H1 (cell line): Measurements from ENCODE around the gene DIAPH2. TPM values are rescaled to one million over a fixed set of nuclear protein-coding genes. Genes with fewer than 3 reads are reported as not detected.

Experiments
- CTCF ChIA-PET: fragments of 300-600 bp; sonication (Branson Sonifier 250); formaldehyde crosslinking; loops from one replicate; lab custom pipeline; 2021; ENCODE audit not compliant: partially characterized antibody; lab: Charles Lee
- POLR2A ChIA-PET: fragments of 300-600 bp; sonication (Branson Sonifier 250); formaldehyde crosslinking; loops from one replicate; lab custom pipeline; 2021; ENCODE audit warnings: inconsistent platforms; ENCODE audit not compliant: partially characterized antibody; lab: Charles Lee
- DNase-seq, 2 experiments: peaks; one replicate each; pipeline versions ENCODE4 v3.0.0 to v3.0.0-alpha.2; 2010 to 2022; ENCODE audit warnings: low spot score in 2 of 2, low read depth in 1 of 2, mixed read lengths in 1 of 2
- FAIRE-seq: peaks from 2 replicates; lab custom pipeline; 2011; peaks lifted over from hg19 to GRCh38; lab: Jason Lieb, UNC
- H2AFZ ChIP-seq: 2 replicates; pipeline ENCODE4 v1.8.1; 2012; ENCODE audit warnings: low read length, inconsistent platforms
- H2AK5ac ChIP-seq: 2 replicates; pipeline ENCODE4 v1.6.1; 2013; ENCODE audit warnings: low read depth, low read length
- H2BK120ac ChIP-seq: replicated peaks from 2 replicates; pipeline ENCODE3; 2013; ENCODE audit warnings: low read depth, low read length, inconsistent platforms
- H2BK12ac ChIP-seq: 2 replicates; pipeline ENCODE4 v1.6.1; 2013; ENCODE audit warnings: low read depth, low read length
- H2BK15ac ChIP-seq: 2 replicates; pipeline ENCODE4 v1.6.1; 2013; ENCODE audit warnings: low read length
- H2BK20ac ChIP-seq: 2 replicates; pipeline ENCODE4 v1.6.1; 2013; ENCODE audit warnings: low read length
- H2BK5ac ChIP-seq: 2 replicates; pipeline ENCODE4 v1.6.1; 2013; ENCODE audit warnings: low read depth, low read length
- H3K14ac ChIP-seq: 2 replicates; pipeline ENCODE4 v1.6.1; 2013; ENCODE audit warnings: inconsistent platforms; ENCODE audit not compliant: insufficient read length
- H3K18ac ChIP-seq: 2 replicates; pipeline ENCODE4 v1.6.1; 2013; ENCODE audit warnings: low read length; ENCODE audit errors: extremely low read depth
- H3K23ac ChIP-seq: 2 replicates; pipeline ENCODE4 v1.6.1; 2013; ENCODE audit warnings: inconsistent platforms; ENCODE audit not compliant: insufficient read length
- H3K23me2 ChIP-seq: 2 replicates; pipeline ENCODE4 v1.6.1; 2013; ENCODE audit warnings: low read depth, low read length
- H3K27ac ChIP-seq: 2 replicates; pipeline ENCODE4 v1.6.1; 2011; ENCODE audit warnings: low read depth, low read length, inconsistent platforms
- H3K27me3 ChIP-seq, 4 experiments: replicated peaks in 1 of 4; 1 replicate in 1 of 4; 2 replicates in 3 of 4; pipeline versions ENCODE4 v1.6.1 to v1.8.1; 2011 to 2013; ENCODE audit warnings: low read length in 3 of 4, mild to moderate bottlenecking in 3 of 4, inconsistent platforms in 2 of 4, mixed read lengths in 2 of 4, moderate library complexity in 1 of 4; ENCODE audit not compliant: control insufficient read depth in 3 of 4, insufficient read depth in 3 of 4; ENCODE audit errors: extremely low read depth in 1 of 4
- H3K36me3 ChIP-seq, 4 experiments: 2 replicates each; pipeline versions ENCODE4 v1.6.1 to v1.8.1; 2011 to 2013; ENCODE audit warnings: mild to moderate bottlenecking in 4 of 4, low read length in 3 of 4, moderate library complexity in 2 of 4, control low read depth in 1 of 4, inconsistent platforms in 1 of 4; ENCODE audit not compliant: insufficient read depth in 4 of 4, control insufficient read depth in 2 of 4
- H3K4ac ChIP-seq: replicated peaks from 2 replicates; pipeline ENCODE3; 2013; ENCODE audit warnings: low read length, low read depth, mixed read lengths, inconsistent platforms; ENCODE audit not compliant: insufficient read length
- H3K4me1 ChIP-seq, 4 experiments: replicated peaks in 1 of 4; 1 replicate in 1 of 4; 2 replicates in 3 of 4; pipeline versions ENCODE4 v1.6.1 to v1.8.1; 2011 to 2013; ENCODE audit warnings: low read length in 3 of 4, inconsistent platforms in 2 of 4, mixed read lengths in 1 of 4; ENCODE audit not compliant: insufficient read depth in 4 of 4, control insufficient read depth in 3 of 4
- H3K4me2 ChIP-seq, 2 experiments: 2 replicates each; pipeline versions ENCODE4 v1.6.1 to v1.8.1; 2011 to 2013; ENCODE audit warnings: low read depth in 2 of 2, low read length in 2 of 2, control low read depth in 1 of 2, inconsistent platforms in 1 of 2, mild to moderate bottlenecking in 1 of 2; ENCODE audit not compliant: insufficient read depth in 1 of 2
- H3K4me3 ChIP-seq, 4 experiments: fragments of 200-600, 300-600 bp in 1 of 4; sonication (generic), shearing (Covaris generic), sonication (Bioruptor Twin) in 1 of 4; 2 replicates each; pipeline versions ENCODE4 v1.5.1 to v1.8.1; 2011 to 2016; ENCODE audit warnings: low read length in 4 of 4, low read depth in 3 of 4, control low read depth in 2 of 4, inconsistent platforms in 2 of 4, mild to moderate bottlenecking in 2 of 4, mixed read lengths in 1 of 4, moderate library complexity in 1 of 4; ENCODE audit not compliant: insufficient read depth in 2 of 4; ENCODE audit errors: extremely low read depth in 1 of 4
- H3K56ac ChIP-seq: replicated peaks from 2 replicates; pipeline ENCODE3; 2013; ENCODE audit warnings: low read depth, mild to moderate bottlenecking, mixed read lengths, low read length, inconsistent platforms; ENCODE audit not compliant: insufficient read length
- H3K79me1 ChIP-seq: 2 replicates; pipeline ENCODE4 v1.6.1; 2013; ENCODE audit warnings: low read depth, low read length, control low read depth
- H3K79me2 ChIP-seq, 2 experiments: 2 replicates each; pipeline versions ENCODE4 v1.6.1 to v1.8.1; 2012 to 2013; ENCODE audit warnings: low read length in 2 of 2, mild to moderate bottlenecking in 2 of 2, inconsistent platforms in 1 of 2; ENCODE audit not compliant: insufficient read depth in 2 of 2, control insufficient read depth in 1 of 2
- H3K9ac ChIP-seq, 4 experiments: replicated peaks in 1 of 4; 1 replicate in 1 of 4; 2 replicates in 3 of 4; pipeline versions ENCODE4 v1.6.1 to v1.8.1; 2011 to 2013; ENCODE audit warnings: low read depth in 3 of 4, low read length in 3 of 4, control low read depth in 2 of 4, mild to moderate bottlenecking in 2 of 4, moderate library complexity in 2 of 4, inconsistent platforms in 1 of 4; ENCODE audit errors: extremely low read depth in 1 of 4
- H3K9me3 ChIP-seq, 2 experiments: 2 replicates each; pipeline versions ENCODE4 v1.6.1 to v1.8.1; 2012 to 2013; ENCODE audit warnings: mild to moderate bottlenecking in 2 of 2, moderate library complexity in 2 of 2, control low read depth in 1 of 2, inconsistent platforms in 1 of 2, low read depth in 1 of 2, low read length in 1 of 2, mixed read lengths in 1 of 2; ENCODE audit not compliant: insufficient read depth in 2 of 2
- H4K20me1 ChIP-seq, 2 experiments: replicated peaks in 1 of 2; 2 replicates each; pipeline versions ENCODE3 to v1.8.1; 2011 to 2013; ENCODE audit warnings: inconsistent platforms in 2 of 2, low read length in 2 of 2, mild to moderate bottlenecking in 1 of 2; ENCODE audit not compliant: insufficient read depth in 2 of 2, control insufficient read depth in 1 of 2
- H4K5ac ChIP-seq: 2 replicates; pipeline ENCODE4 v1.6.1; 2013; ENCODE audit warnings: low read length, low read depth, mixed read lengths, inconsistent platforms; ENCODE audit not compliant: insufficient read length
- H4K8ac ChIP-seq: 2 replicates; pipeline ENCODE4 v1.8.0; 2013; ENCODE audit warnings: mild to moderate bottlenecking, moderate library complexity, low read length, inconsistent platforms; ENCODE audit not compliant: insufficient read depth; ENCODE audit errors: extremely low read depth
- H4K91ac ChIP-seq: replicated peaks from 2 replicates; pipeline ENCODE3; 2013; ENCODE audit warnings: low read length, mixed read lengths, inconsistent platforms; ENCODE audit not compliant: insufficient read length
- ASH2L ChIP-seq: fragments of 200-600, 300-600 bp; sonication (generic); IDR thresholded peaks from one replicate; pipeline ENCODE4 v1.7.1; 2017; ENCODE audit warnings: low read length
- RAD21 ChIP-seq, 2 experiments: IDR thresholded peaks in 1 of 2; conservative IDR thresholded peaks in 1 of 2; 2 replicates each; pipeline ENCODE4 v1.6.1; 2011; ENCODE audit warnings: low read depth in 2 of 2, low read length in 2 of 2, improper control_type of control experiment in 1 of 2, inconsistent platforms in 1 of 2, mild to moderate bottlenecking in 1 of 2, moderate library complexity in 1 of 2
- WGBS, 2 experiments: shearing (Covaris generic) in 1 of 2; methylation state at CpG; one replicate each; pipeline versions ENCODE4 v1.1.6 to v1.1.7; 2013 to 2015; ENCODE audit warnings: low lambda C conversion rate in 2 of 2, mixed read lengths in 2 of 2, inconsistent platforms in 1 of 2, low coverage in 1 of 2, missing lambda C conversion rate in 1 of 2; ENCODE audit not compliant: insufficient replicate concordance in 2 of 2, insufficient coverage in 1 of 2, insufficient read length in 1 of 2; ENCODE audit errors: extremely low coverage in 1 of 2, missing lambda C conversion rate in 1 of 2; 5-methylcytosine and 5-hydroxymethylcytosine counted together
- polyA plus RNA-seq, 7 experiments: library from polyadenylated mRNA; depleted of rRNA in 3 of 7; stranded (reverse) in 5 of 7; unstranded in 2 of 7; fragments of >200 nt in 5 of 7; fragments of 200-250 nt in 2 of 7; gene quantifications; 1 replicate in 5 of 7; 2 replicates in 1 of 7; 4 replicates in 1 of 7; pipeline versions ENCODE4 v1.2.1 to v1.2.3, GENCODE V29; 2011 to 2013; ENCODE audit warnings: missing spikeins in 2 of 7, mixed read lengths in 2 of 7
- total RNA-seq: library from RNA; stranded (reverse); fragmentation: NEBNext Ultra II Directional; extraction: Animal tissue kit (Norgen Biotek cat#: 25700); gene quantifications from 2 replicates; pipeline ENCODE4 v1.2.1, GENCODE V29; 2021

The DIAPH2 gene
- total and polyA plus RNA-seq, 2 of the 8 experiments (the other 6 are each of a cell fraction or from before 2014, with no cell fraction given) = 4.4 to 24.3 TPM

- Histone ChIP-seq H3K79me1 (no peaks in the 10 kb centered on the region), H2AFZ (0 out of 2 replicates have a peak overlapping the region, but pooled peaks have one; percentile 3), H2BK15ac (no peak overlapping the region), H3K14ac (no peak overlapping the region), H3K9me3 (no peaks in the 10 kb centered on the region), H4K91ac (no peak overlapping the region), H3K79me2 (no peaks in the 10 kb centered on the region), H3K23me2 (no peaks in the 10 kb centered on the region), H3K4me1 (peaks cover 2 to 5% (median 4%) of the 10 kb centered on the region in 4 experiments; a peak in 5 of 7 replicates), H2BK12ac (no peak overlapping the region), H3K27ac (no peak overlapping the region), H4K20me1 (no peaks in the 10 kb centered on the region), H3K36me3 (no peaks in the 10 kb centered on the region), H3K18ac (no peak overlapping the region), H3K4ac (no peak overlapping the region), H2AK5ac (no peak overlapping the region), H2BK5ac (no peak overlapping the region), H2BK20ac (no peak overlapping the region), H4K8ac (no peak overlapping the region), H3K4me3 (no peak overlapping the region), H3K23ac (no peak overlapping the region), H3K4me2 (peak overlapping the region; percentile 11 to 17; a peak in 2 of 4 replicates), H4K5ac (no peak overlapping the region), H3K27me3 (no peaks in the 10 kb centered on the region), H3K9ac (no peak overlapping the region), H2BK120ac (no peak overlapping the region), H3K56ac (no peak overlapping the region)
- peak; percentile 94 for FAIRE-seq
- POLR2A ChIA-PET = interaction anchor here (1.6 kb wide), 1 partner anchor 11 kb away, joined by 3 read pairs; no protein-coding TSS in a partner anchor
- peak; percentile 39 to 46 for DNase-seq
- CTCF ChIA-PET = interaction anchor here (1.1 kb wide), 1 partner anchor 15 kb away, joined by 3 read pairs; no protein-coding TSS in a partner anchor
- 21% methylated on average over 3 of the region's 5 CpGs; no CpG with 5 or more reads in 1 of the 2 experiments for WGBS, 2 experiments
- peak; percentile 26 for TF ChIP-seq ASH2L
- TF ChIP-seq RAD21 (IDR thresholded peaks at IDR 0.05 in 1 of 2, conservative IDR thresholded peaks at IDR 0.05 in 1 of 2; ENCODE audit: low read depth in 2 of 2, low read length in 2 of 2) = peak; percentile 34 to 48
Measured at GRCh38 chrX:97639526-97639925, 954.9 kb downstream of the DIAPH2 start.
